Heart left ventricle (tissue), 16 donors: ENCODE results near the gene BLCAP. TPM values are rescaled to one million over a fixed set of nuclear protein-coding genes. Genes with fewer than 3 reads are reported as not detected.

ENCODE experiments used
- ATAC-seq, 4 donors: fragments of 200-7000 bp; cut with Tn5 transposase; one replicate each; pipeline ENCODE4 v1.9.1; 2020 to 2022; ENCODE audit warnings: moderate library complexity in 4 of 4, mild to moderate bottlenecking in 3 of 4, moderate number of reproducible peaks in 1 of 4
- DNase-seq, 5 donors: peaks; one replicate each; pipeline ENCODE4 v3.0.0-alpha.2; 2020
- H3K27ac ChIP-seq, 12 donors: fragments of 200-600 bp; sonication (generic) in 4 of 12; one replicate each; pipeline versions ENCODE4 v1.5.0 to v1.8.0; 2016 to 2022; ENCODE audit warnings: mild to moderate bottlenecking in 2 of 12
- H3K27me3 ChIP-seq, 9 donors: fragments of 200-600 bp; sonication (generic) in 2 of 9; one replicate each; pipeline versions ENCODE4 v1.5.1 to v1.8.0; 2016 to 2022; ENCODE audit warnings: mild to moderate bottlenecking in 3 of 9
- H3K36me3 ChIP-seq, 9 donors: fragments of 200-600 bp; sonication (generic) in 2 of 9; one replicate each; pipeline versions ENCODE4 v1.5.0 to v1.8.0; 2018 to 2022; ENCODE audit warnings: mild to moderate bottlenecking in 2 of 9
- H3K4me1 ChIP-seq, 12 donors: fragments of 200-600 bp; sonication (generic) in 4 of 12; one replicate each; pipeline versions ENCODE4 v1.5.0 to v1.8.0; 2016 to 2022; ENCODE audit warnings: mild to moderate bottlenecking in 3 of 12
- H3K4me3 ChIP-seq, 12 donors: fragments of 200-600 bp; sonication (generic) in 4 of 12; one replicate each; pipeline versions ENCODE4 v1.5.0 to v1.8.0; 2017 to 2022; ENCODE audit warnings: mild to moderate bottlenecking in 9 of 12, moderate library complexity in 4 of 12
- H3K9me3 ChIP-seq, 12 donors: fragments of 200-600 bp; sonication (generic) in 4 of 12; one replicate each; pipeline versions ENCODE4 v1.5.0 to v1.8.0; 2016 to 2022; ENCODE audit warnings: mild to moderate bottlenecking in 1 of 12
- CTCF ChIP-seq, 12 donors: fragments of 200-600 bp; sonication (generic) in 4 of 12; IDR thresholded peaks; one replicate each; pipeline versions ENCODE4 v1.5.0 to v1.8.0; 2018 to 2022; ENCODE audit warnings: antibody characterized with exemption in 12 of 12, mild to moderate bottlenecking in 5 of 12
- POLR2A ChIP-seq, 2 donors: fragments of 450-650 bp; IDR thresholded peaks; one replicate each; pipeline ENCODE4 v1.6.1; 2017; ENCODE audit warnings: antibody characterized with exemption in 2 of 2, mild to moderate bottlenecking in 2 of 2, moderate library complexity in 2 of 2
- WGBS, 4 donors: extraction: QIAGEN DNeasy Blood & Tissue Kit in 2 of 4; methylation state at CpG; one replicate each; pipeline versions ENCODE4 v1.1.5 to v1.1.7; 2013 to 2018; 5-methylcytosine and 5-hydroxymethylcytosine counted together
- intact Hi-C, 10 donors: fragments of 100-400 bp; cut with DNase I; formaldehyde crosslinking; loops; one replicate each; pipeline versions ENCODE4 v1.11.1 to v1.14.2; 2022
- polyA plus RNA-seq, 2 donors: library from polyadenylated mRNA; stranded (reverse); fragments of 200-250 nt; gene quantifications; one replicate each; pipeline ENCODE4 v1.2.3, GENCODE V29; 2013
- total RNA-seq, 9 donors: library from RNA; depleted of rRNA in 2 of 9; stranded (reverse); fragments of >200 nt in 2 of 9; fragmentation: NEBNext Ultra II Directional in 3 of 9; extraction: Animal tissue kit (Norgen Biotek cat#: 25700) in 3 of 9; gene quantifications; one replicate each; pipeline versions ENCODE4 v1.1.0 to v1.2.4, GENCODE V29; 2016 to 2023
- donor health status: ischemic (EF 13 %, LVEDD 7.1; RV severe dilation, severe dysfunction).
- donor health status: healthy with polysubstance abuse.
- donor health status: DM: no; HTN: yes; CAD: no.
- donor health status: DM: no; HTN: no; CAD: no.
- donor health status: ischemic (EF 25% LVEDD 6.9; RV normal size, moderate dysfunction).
- donor health status: ischemic (EF 25% LVEDD 5.7; RV mildly dilated, moderate dysfunction).
- donor health status: healthy.
- donor health status: DM: yes; HTN: yes; CAD: no.
- donor health status: ischemic (EF 35%, LVEDD 5.7; RV mildly dilated, moderate dysfunction).
- donor health status: nonischemic (EF 11% LVEDD 7.7; RV severe dilation, severe dysfunction).
- donor health status: DM: yes; HTN: yes; CAD: no.
- donor health status: PGD.
- donor health status: ischemic (EF 29% LVEDD 5.4; RV normal size, mild dysfunction).
- donor health status: nonischemic (EF 23%, LVEDD 6.1; RV moderate dilation, normal function).

Gene BLCAP
- total and polyA plus RNA-seq, 11 donors, result 66.7 to 99.5 (median 81.7) TPM

DNA sequence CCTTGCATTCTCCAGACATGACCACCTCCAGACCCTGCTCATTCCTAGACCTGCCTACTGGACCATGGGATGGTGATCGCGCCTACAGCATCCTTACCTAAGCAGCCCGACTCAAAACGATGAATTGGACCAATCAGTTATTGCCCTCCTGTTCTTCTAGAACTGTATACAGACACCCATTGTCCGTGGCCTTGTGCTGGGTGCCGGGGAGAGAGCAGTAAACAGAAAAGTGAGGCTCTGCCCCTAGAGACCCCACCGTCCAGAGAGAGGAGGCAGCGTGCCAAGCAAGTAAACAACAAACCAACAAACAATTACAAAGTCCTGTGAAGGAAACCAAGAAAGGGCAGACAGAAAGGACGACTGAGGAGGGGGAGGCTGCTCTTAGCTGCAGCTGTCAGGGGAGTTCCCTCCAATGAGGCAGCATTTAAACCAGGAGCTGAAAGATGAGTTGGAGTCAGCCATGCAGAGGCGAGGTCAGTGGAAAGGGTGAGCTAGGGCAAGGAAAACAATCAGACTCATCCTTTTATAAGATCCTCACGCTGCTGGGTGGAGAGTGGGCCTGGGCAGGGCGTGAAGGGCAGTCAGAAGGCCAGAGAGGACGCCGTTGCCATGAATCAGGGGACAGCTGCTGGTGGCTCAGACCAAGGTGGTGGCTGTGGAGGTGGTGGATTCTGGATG is 37.6 kb upstream of the BLCAP start:
- peak in 1 of 4 donors; percentile 25 for ATAC-seq
- H3K4me1 ChIP-seq, result peaks cover 0 to 8% (median 2%) of the 10 kb centered on the region in 12 donors
- no peak overlapping the region for H3K27ac ChIP-seq
- no peaks in the 10 kb centered on the region for H3K9me3 ChIP-seq
- intact Hi-C loops, result loop anchor here in 9 of 10 donors (2.0 to 10.0 kb wide), 10 partner anchors 427 to 760 kb away; partner anchors contain the start of genes RPRD1B (in 1 of the 9) and TTI1 (in 1 of the 9)
- 72 to 78% (median 75%) methylated on average over 14 of the region's 14 CpGs for WGBS, 4 donors
- H3K36me3 ChIP-seq, result no peaks in the 10 kb centered on the region
- TF ChIP-seq CTCF (IDR thresholded peaks at IDR 0.05) (no peak), POLR2A (IDR thresholded peaks at IDR 0.05) (no peak)
- H3K4me3 ChIP-seq, result no peak overlapping the region
- no peak for DNase-seq
- peaks cover 3 to 61% (median 35%) of the 10 kb centered on the region in 9 donors for H3K27me3 ChIP-seq

DNA sequence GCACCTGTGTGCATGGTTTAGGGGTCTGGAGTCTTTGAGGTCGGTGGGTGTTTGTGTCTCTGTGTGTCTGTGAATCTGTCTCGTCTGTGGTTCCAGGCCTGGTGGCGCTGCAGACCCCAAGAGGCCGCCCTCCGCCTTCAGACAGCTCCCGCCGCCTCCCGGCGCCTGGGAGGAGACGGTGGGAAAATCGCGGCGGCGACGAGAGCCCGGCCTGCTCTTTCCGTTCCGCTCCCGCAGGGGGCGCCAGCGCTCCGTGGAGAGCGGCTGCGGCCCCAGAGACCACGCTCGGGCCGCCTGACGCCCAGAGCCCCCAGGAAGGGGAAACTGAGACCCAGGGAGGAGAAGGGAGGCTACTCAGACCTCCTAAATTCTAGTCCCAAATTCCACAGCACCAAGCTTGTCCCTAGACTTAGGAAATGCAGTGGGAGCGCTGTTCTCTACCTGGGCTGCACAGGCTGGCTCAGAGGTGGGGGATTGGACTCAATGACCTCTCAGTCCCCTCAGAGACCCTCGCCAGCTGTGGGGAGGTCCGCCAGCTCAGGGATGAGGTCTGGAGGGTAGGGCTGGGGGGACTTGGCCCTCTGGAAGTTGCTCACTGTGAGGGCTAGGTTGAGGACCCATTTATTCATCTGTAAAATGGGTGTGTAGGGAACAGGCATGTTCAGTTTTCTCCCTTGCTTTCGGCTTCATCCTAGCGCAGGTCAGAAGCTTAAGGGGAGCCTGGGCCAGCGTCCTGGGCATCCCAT is 36.9 kb upstream of the BLCAP start:
- WGBS, 4 donors, result 10 to 12% (median 10%) methylated on average over 28 to 34 of the region's 34 CpGs
- Histone ChIP-seq H3K4me1 (peaks cover 0 to 8% (median 2%) of the 10 kb centered on the region in 12 donors), H3K27ac (no peak overlapping the region), H3K27me3 (peaks cover 3 to 61% (median 35%) of the 10 kb centered on the region in 9 donors), H3K9me3 (no peaks in the 10 kb centered on the region), H3K36me3 (no peaks in the 10 kb centered on the region), H3K4me3 (no peak overlapping the region)
- no peak for TF ChIP-seq POLR2A (IDR thresholded peaks at IDR 0.05)
- peak; percentile 80 to 95 (median 92) for TF ChIP-seq CTCF (IDR thresholded peaks at IDR 0.05)
- ATAC-seq (peak in 3 of 4 donors; percentile 65 to 80 (median 71)), DNase-seq (peak in 4 of 5 donors; percentile 24 to 69 (median 35))
- intact Hi-C loops, result loop anchor here (1.0 to 10.0 kb wide), 14 partner anchors 428 to 843 kb away; partner anchors contain the start of genes RPRD1B (in 1 of the 10) and TTI1 (in 1 of the 10)

GRCh38 chr20:37564016-37564387 is 36.3 kb upstream of the BLCAP start:
- DNase-seq (no peak), ATAC-seq (no peak)
- H3K9me3 ChIP-seq, result no peaks in the 10 kb centered on the region
- H3K4me3 ChIP-seq, result no peak overlapping the region
- WGBS, 4 donors, result 38 to 47% (median 40%) methylated on average over 18 to 19 of the region's 19 CpGs
- peaks cover 3 to 56% (median 34%) of the 10 kb centered on the region in 9 donors for H3K27me3 ChIP-seq
- TF ChIP-seq CTCF (IDR thresholded peaks at IDR 0.05), result no peak
- no peak for TF ChIP-seq POLR2A (IDR thresholded peaks at IDR 0.05)
- H3K27ac ChIP-seq, result no peak overlapping the region
- peaks cover 0 to 8% (median 2%) of the 10 kb centered on the region in 12 donors for H3K4me1 ChIP-seq
- intact Hi-C loops, result loop anchor here (1.0 to 10.0 kb wide), 13 partner anchors 428 to 843 kb away; partner anchors contain the start of genes RPRD1B (in 1 of the 10) and TTI1 (in 1 of the 10)
- H3K36me3 ChIP-seq, result no peaks in the 10 kb centered on the region
